Neutrophil (primary cell): ENCODE data around the gene THOC6.

ENCODE experiments used
- H3K27ac ChIP-seq: fragments of 200-600 bp; sonication (generic); 2 replicates; pipeline ENCODE4 v1.5.1; 2016; ENCODE audit warnings: mild to moderate bottlenecking, moderate library complexity
- H3K27me3 ChIP-seq: fragments of 200-600 bp; sonication (generic); 2 replicates; pipeline ENCODE4 v1.6.0; 2016; ENCODE audit warnings: mild to moderate bottlenecking
- H3K36me3 ChIP-seq: fragments of 200-600 bp; sonication (generic); 2 replicates; pipeline ENCODE4 v1.5.1; 2017
- H3K4me1 ChIP-seq, 2 experiments: fragments of 200-600 bp in 1 of 2; sonication (generic) in 1 of 2; 1 replicate in 1 of 2; 2 replicates in 1 of 2; pipeline versions ENCODE4 v1.5.1 to v1.6.1; 2013 to 2016; ENCODE audit warnings: low read depth in 1 of 2, low read length in 1 of 2, mild to moderate bottlenecking in 1 of 2, moderate library complexity in 1 of 2; ENCODE audit not compliant: control insufficient read depth in 1 of 2, insufficient read depth in 1 of 2
- H3K4me3 ChIP-seq, 2 experiments: fragments of 200-600 bp in 1 of 2; sonication (generic) in 1 of 2; 1 replicate in 1 of 2; 2 replicates in 1 of 2; pipeline ENCODE4 v1.5.1; 2013 to 2016; ENCODE audit warnings: low read depth in 1 of 2, low read length in 1 of 2, mild to moderate bottlenecking in 1 of 2, moderate library complexity in 1 of 2
- H3K9me3 ChIP-seq: fragments of 200-600 bp; sonication (generic); 2 replicates; pipeline ENCODE4 v1.5.1; 2016
- CTCF ChIP-seq: fragments of 200-600 bp; sonication (generic); IDR thresholded peaks from 2 replicates; pipeline ENCODE4 v1.5.1; 2016; ENCODE audit warnings: antibody characterized with exemption

The THOC6 gene

GRCh38 chr16:2982402-2982801 is 41.4 kb upstream of the THOC6 start:
- Histone ChIP-seq H3K4me3 (no peak overlapping the region), H3K9me3 (no peaks in the 10 kb centered on the region), H3K4me1 (peaks cover 26 to 27% of the 10 kb centered on the region in 2 experiments), H3K27me3 (no peaks in the 10 kb centered on the region), H3K27ac (no peak overlapping the region), H3K36me3 (no peaks in the 10 kb centered on the region)
- TF ChIP-seq CTCF, result no peak

- peaks cover 26 to 27% of the 10 kb centered on the region in 2 experiments for H3K4me1 ChIP-seq
- no peaks in the 10 kb centered on the region for H3K9me3 ChIP-seq
- peak overlapping the region; percentile 15 to 45 for H3K4me3 ChIP-seq
- no peak overlapping the region for H3K27ac ChIP-seq
- peak; percentile 99 for TF ChIP-seq CTCF
- H3K36me3 ChIP-seq, result no peaks in the 10 kb centered on the region
- no peaks in the 10 kb centered on the region for H3K27me3 ChIP-seq
Observed at GRCh38 chr16:2983706-2984136, 40.1 kb upstream of the THOC6 start.

- Histone ChIP-seq H3K4me1 (peaks cover 15 to 16% of the 10 kb centered on the region in 2 experiments), H3K27me3 (peaks cover 13% of the 10 kb centered on the region), H3K36me3 (no peaks in the 10 kb centered on the region), H3K4me3 (no peak overlapping the region), H3K9me3 (no peaks in the 10 kb centered on the region), H3K27ac (no peak overlapping the region)
- TF ChIP-seq CTCF, result no peak
Observed at GRCh38 chr16:2985462-2985861, 38.4 kb upstream of the THOC6 start.

GRCh38 chr16:2985893-2986355 is 37.9 kb upstream of the THOC6 start:
- no peak for TF ChIP-seq CTCF
- peaks cover 11% of the 10 kb centered on the region in 2 experiments for H3K4me1 ChIP-seq
- H3K4me3 ChIP-seq, result no peak overlapping the region
- no peaks in the 10 kb centered on the region for H3K9me3 ChIP-seq
- H3K36me3 ChIP-seq, result no peaks in the 10 kb centered on the region
- H3K27ac ChIP-seq, result no peak overlapping the region
- peaks cover 13% of the 10 kb centered on the region for H3K27me3 ChIP-seq

- Histone ChIP-seq H3K4me1 (peaks cover 8% of the 10 kb centered on the region in 2 experiments), H3K4me3 (no peak overlapping the region), H3K27me3 (peaks cover 13% of the 10 kb centered on the region), H3K9me3 (no peaks in the 10 kb centered on the region), H3K36me3 (no peaks in the 10 kb centered on the region), H3K27ac (no peak overlapping the region)
- TF ChIP-seq CTCF, result no peak
Observed at GRCh38 chr16:2986623-2987188, 37.1 kb upstream of the THOC6 start.
